Measurements from ENCODE around the gene UACA. TPM values are rescaled to one million over a fixed set of nuclear protein-coding genes. Genes with fewer than 3 reads are reported as not detected.

Gene UACA
- total RNA-seq, 2 donors from 2014 or later: 49.7 to 67.1 TPM

GRCh38 chr15:70628549-70628896 is 134.8 kb downstream of the UACA start:
- no peak overlapping the region for H3K9ac ChIP-seq (ENCODE audit: extremely low read depth, low read length, poor library complexity, severe bottlenecking)
- no peaks in the 10 kb centered on the region for H3K9me3 ChIP-seq (ENCODE audit: control insufficient read depth, low read length)
- no peak overlapping the region for H3K4me3 ChIP-seq (ENCODE audit: low read length)
- no peaks in the 10 kb centered on the region for H3K36me3 Mint-ChIP-seq (ENCODE audit: low read depth)
- H3K4me3 Mint-ChIP-seq: no peak overlapping the region
- DNase-seq: no peak
- no peak overlapping the region for H3K27ac Mint-ChIP-seq
- peaks cover 33% of the 10 kb centered on the region for H3K4me1 Mint-ChIP-seq
- peaks cover 7% of the 10 kb centered on the region for H3K4me1 ChIP-seq (ENCODE audit: control insufficient read depth, insufficient read depth, low read length)
- no peak overlapping the region for H3K27ac ChIP-seq (ENCODE audit: low read depth, low read length)
- no peak for TF ChIP-seq CTCF (conservative IDR thresholded peaks at IDR 0.05)
- peaks cover 4% of the 10 kb centered on the region for H3K9me3 Mint-ChIP-seq
- 94 to 96% methylated on average over 5 to 8 of the region's 8 CpGs for WGBS, 2 experiments (ENCODE audit: insufficient coverage in 1 of 2, insufficient read length in 1 of 2)
- no peaks in the 10 kb centered on the region for H3K36me3 ChIP-seq (ENCODE audit: control insufficient read depth, insufficient read depth, low read length)
- H3K27me3 ChIP-seq (ENCODE audit: control insufficient read depth, insufficient read depth, low read length, poor library complexity, severe bottlenecking): no peaks in the 10 kb centered on the region
- H3K27me3 Mint-ChIP-seq (ENCODE audit: insufficient read depth): peaks cover 3% of the 10 kb centered on the region

- Mint-ChIP-seq H3K27ac (no peak overlapping the region), H3K36me3 (ENCODE audit: low read depth) (no peaks in the 10 kb centered on the region), H3K4me3 (no peak overlapping the region), H3K9me3 (peaks cover 6% of the 10 kb centered on the region), H3K4me1 (peaks cover 28% of the 10 kb centered on the region), H3K27me3 (ENCODE audit: insufficient read depth) (peaks cover 3% of the 10 kb centered on the region)
- TF ChIP-seq CTCF (conservative IDR thresholded peaks at IDR 0.05): no peak
- H3K4me1 ChIP-seq (ENCODE audit: control insufficient read depth, insufficient read depth, low read length): peaks cover 7% of the 10 kb centered on the region
- no peaks in the 10 kb centered on the region for H3K9me3 ChIP-seq (ENCODE audit: control insufficient read depth, low read length)
- H3K4me3 ChIP-seq (ENCODE audit: low read length): no peak overlapping the region
- WGBS, 2 experiments (ENCODE audit: insufficient coverage in 1 of 2, insufficient read length in 1 of 2): 85 to 86% methylated on average over 11 to 15 of the region's 15 CpGs
- H3K36me3 ChIP-seq (ENCODE audit: control insufficient read depth, insufficient read depth, low read length): no peaks in the 10 kb centered on the region
- DNase-seq: no peak
- no peak overlapping the region for H3K9ac ChIP-seq (ENCODE audit: extremely low read depth, low read length, poor library complexity, severe bottlenecking)
- H3K27ac ChIP-seq (ENCODE audit: low read depth, low read length): no peak overlapping the region
- no peaks in the 10 kb centered on the region for H3K27me3 ChIP-seq (ENCODE audit: control insufficient read depth, insufficient read depth, low read length, poor library complexity, severe bottlenecking)
Observed at GRCh38 chr15:70627734-70628548, 135.4 kb downstream of the UACA start.

GRCh38 chr15:70627322-70627721 is 136.0 kb downstream of the UACA start:
- Histone ChIP-seq H3K27ac (ENCODE audit: low read depth, low read length) (no peak overlapping the region), H3K9me3 (ENCODE audit: control insufficient read depth, low read length) (peaks cover 5% of the 10 kb centered on the region), H3K4me3 (ENCODE audit: low read length) (no peak overlapping the region), H3K36me3 (ENCODE audit: control insufficient read depth, insufficient read depth, low read length) (no peaks in the 10 kb centered on the region), H3K27me3 (ENCODE audit: control insufficient read depth, insufficient read depth, low read length, poor library complexity, severe bottlenecking) (no peaks in the 10 kb centered on the region), H3K4me1 (ENCODE audit: control insufficient read depth, insufficient read depth, low read length) (peaks cover 7% of the 10 kb centered on the region), H3K9ac (ENCODE audit: extremely low read depth, low read length, poor library complexity, severe bottlenecking) (no peak overlapping the region)
- Mint-ChIP-seq H3K4me1 (peaks cover 21% of the 10 kb centered on the region), H3K27me3 (ENCODE audit: insufficient read depth) (peaks cover 3% of the 10 kb centered on the region), H3K36me3 (ENCODE audit: low read depth) (no peaks in the 10 kb centered on the region), H3K9me3 (peaks cover 11% of the 10 kb centered on the region), H3K4me3 (no peak overlapping the region), H3K27ac (no peak overlapping the region)
- no peak for TF ChIP-seq CTCF (conservative IDR thresholded peaks at IDR 0.05)
- WGBS, 2 experiments (ENCODE audit: insufficient coverage in 1 of 2, insufficient read length in 1 of 2): 94 to 96% methylated on average over 7 of the region's 7 CpGs
- DNase-seq: no peak
